ENCODE results near the gene VPS51. TPM values are rescaled to one million over a fixed set of nuclear protein-coding genes. Genes with fewer than 3 reads are reported as not detected.

The VPS51 gene
- total and polyA plus RNA-seq, 10 of the 15 experiments (the other 5 are each of a cell fraction or from before 2014, with no cell fraction given): 1.5 to 279 (median 53.2) TPM

DNA sequence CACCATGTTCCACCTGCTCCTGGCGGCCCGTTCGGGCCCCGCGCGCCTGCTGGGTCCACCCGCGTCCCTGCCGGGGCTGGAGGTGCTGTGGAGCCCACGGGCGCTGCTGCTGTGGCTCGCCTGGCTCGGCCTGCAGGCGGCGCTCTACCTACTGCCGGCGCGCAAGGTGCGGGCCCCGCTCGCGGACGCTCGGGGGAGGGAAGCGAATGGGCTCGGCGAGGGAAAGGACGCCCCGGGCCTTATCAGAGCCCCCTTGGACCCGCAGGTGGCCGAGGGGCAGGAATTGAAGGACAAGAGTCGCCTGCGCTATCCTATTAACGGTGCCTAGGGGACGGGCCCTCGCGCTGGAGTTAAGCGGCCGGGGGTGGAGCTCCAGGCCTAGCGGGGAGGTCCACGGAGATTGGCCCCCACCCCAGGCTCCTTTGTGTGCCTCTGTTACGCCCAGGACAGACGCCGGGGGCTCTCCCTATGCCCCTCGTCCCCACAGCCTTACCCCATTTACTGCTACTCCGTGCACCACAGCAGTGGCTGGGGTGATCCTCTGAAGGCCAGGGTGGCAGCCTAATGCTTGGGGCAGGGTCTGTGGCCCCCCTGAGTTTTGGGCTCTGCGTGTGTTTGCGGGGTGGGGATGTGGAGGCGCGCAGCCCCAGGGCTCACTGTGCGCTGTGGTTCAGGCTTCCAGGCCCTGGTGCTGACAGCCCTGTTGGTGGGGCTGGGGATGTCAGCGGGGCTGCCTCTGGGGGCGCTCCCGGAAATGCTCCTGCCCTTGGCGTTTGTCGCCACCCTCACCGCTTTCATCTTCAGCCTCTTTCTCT is 16.7 kb downstream of the VPS51 start (continued):
- TF ChIP-seq, protein P1, sequence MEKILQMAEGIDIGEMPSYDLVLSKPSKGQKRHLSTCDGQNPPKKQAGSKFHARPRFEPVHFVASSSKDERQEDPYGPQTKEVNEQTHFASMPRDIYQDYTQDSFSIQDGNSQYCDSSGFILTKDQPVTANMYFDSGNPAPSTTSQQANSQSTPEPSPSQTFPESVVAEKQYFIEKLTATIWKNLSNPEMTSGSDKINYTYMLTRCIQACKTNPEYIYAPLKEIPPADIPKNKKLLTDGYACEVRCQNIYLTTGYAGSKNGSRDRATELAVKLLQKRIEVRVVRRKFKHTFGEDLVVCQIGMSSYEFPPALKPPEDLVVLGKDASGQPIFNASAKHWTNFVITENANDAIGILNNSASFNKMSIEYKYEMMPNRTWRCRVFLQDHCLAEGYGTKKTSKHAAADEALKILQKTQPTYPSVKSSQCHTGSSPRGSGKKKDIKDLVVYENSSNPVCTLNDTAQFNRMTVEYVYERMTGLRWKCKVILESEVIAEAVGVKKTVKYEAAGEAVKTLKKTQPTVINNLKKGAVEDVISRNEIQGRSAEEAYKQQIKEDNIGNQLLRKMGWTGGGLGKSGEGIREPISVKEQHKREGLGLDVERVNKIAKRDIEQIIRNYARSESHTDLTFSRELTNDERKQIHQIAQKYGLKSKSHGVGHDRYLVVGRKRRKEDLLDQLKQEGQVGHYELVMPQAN (conservative IDR thresholded peaks at IDR 0.05): peak; percentile 81
- peak; percentile 11; the same call in 1 of the 3 replicates for TF ChIP-seq POU2F2 (IDR thresholded peaks at IDR 0.05; ENCODE audit: borderline replicate concordance, low read depth, low read length)
- TF ChIP-seq MXI1 (IDR thresholded peaks at IDR 0.05; ENCODE audit: low read depth, low read length): peak; percentile 42; the same call in 1 of the 2 replicates
- TF ChIP-seq, protein P2, sequence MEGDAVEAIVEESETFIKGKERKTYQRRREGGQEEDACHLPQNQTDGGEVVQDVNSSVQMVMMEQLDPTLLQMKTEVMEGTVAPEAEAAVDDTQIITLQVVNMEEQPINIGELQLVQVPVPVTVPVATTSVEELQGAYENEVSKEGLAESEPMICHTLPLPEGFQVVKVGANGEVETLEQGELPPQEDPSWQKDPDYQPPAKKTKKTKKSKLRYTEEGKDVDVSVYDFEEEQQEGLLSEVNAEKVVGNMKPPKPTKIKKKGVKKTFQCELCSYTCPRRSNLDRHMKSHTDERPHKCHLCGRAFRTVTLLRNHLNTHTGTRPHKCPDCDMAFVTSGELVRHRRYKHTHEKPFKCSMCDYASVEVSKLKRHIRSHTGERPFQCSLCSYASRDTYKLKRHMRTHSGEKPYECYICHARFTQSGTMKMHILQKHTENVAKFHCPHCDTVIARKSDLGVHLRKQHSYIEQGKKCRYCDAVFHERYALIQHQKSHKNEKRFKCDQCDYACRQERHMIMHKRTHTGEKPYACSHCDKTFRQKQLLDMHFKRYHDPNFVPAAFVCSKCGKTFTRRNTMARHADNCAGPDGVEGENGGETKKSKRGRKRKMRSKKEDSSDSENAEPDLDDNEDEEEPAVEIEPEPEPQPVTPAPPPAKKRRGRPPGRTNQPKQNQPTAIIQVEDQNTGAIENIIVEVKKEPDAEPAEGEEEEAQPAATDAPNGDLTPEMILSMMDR (IDR thresholded peaks at IDR 0.05 in 2 of 3, conservative IDR thresholded peaks at IDR 0.05 in 1 of 3; ENCODE audit: control insufficient read depth in 2 of 3, extremely low read depth in 1 of 3, insufficient read depth in 1 of 3, low read depth in 3 of 3, low read length in 3 of 3): peak; percentile 77 to 89 (median 88)
- TF ChIP-seq STAT1 (conservative IDR thresholded peaks at IDR 0.05): no peak
- TF ChIP-seq DPF2 (IDR thresholded peaks at IDR 0.05): peak; percentile 71
- 0 out of 2 replicates have a peak, but pooled peaks have one; percentile 31 for TF ChIP-seq NBN (IDR thresholded peaks at IDR 0.05)
- TF ChIP-seq MYC (IDR thresholded peaks at IDR 0.05; ENCODE audit: insufficient read depth, insufficient read length, insufficient replicate concordance, low read length, severe bottlenecking): no peak
- peak; percentile 38 for TF ChIP-seq POLR2A (IDR thresholded peaks at IDR 0.05; ENCODE audit: low read depth, low read length)
- peak; percentile 18; the same call in 1 of the 2 replicates for TF ChIP-seq TCF12 (IDR thresholded peaks at IDR 0.05; ENCODE audit: low read depth, low read length)
- TF ChIP-seq TAF1 (IDR thresholded peaks at IDR 0.05; ENCODE audit: borderline replicate concordance, low read depth, low read length): no peak
- TF ChIP-seq FOXM1 (IDR thresholded peaks at IDR 0.05; ENCODE audit: low read depth, low read length): no peak
- peak; percentile 87 for TF ChIP-seq HDGF (IDR thresholded peaks at IDR 0.05)
- no peak for TF ChIP-seq HCFC1 (IDR thresholded peaks at IDR 0.05; ENCODE audit: low read length)
- TF ChIP-seq NR2F1 (conservative IDR thresholded peaks at IDR 0.05): 0 out of 2 replicates have a peak, but pooled peaks have one; percentile 12
- TF ChIP-seq, protein P3, sequence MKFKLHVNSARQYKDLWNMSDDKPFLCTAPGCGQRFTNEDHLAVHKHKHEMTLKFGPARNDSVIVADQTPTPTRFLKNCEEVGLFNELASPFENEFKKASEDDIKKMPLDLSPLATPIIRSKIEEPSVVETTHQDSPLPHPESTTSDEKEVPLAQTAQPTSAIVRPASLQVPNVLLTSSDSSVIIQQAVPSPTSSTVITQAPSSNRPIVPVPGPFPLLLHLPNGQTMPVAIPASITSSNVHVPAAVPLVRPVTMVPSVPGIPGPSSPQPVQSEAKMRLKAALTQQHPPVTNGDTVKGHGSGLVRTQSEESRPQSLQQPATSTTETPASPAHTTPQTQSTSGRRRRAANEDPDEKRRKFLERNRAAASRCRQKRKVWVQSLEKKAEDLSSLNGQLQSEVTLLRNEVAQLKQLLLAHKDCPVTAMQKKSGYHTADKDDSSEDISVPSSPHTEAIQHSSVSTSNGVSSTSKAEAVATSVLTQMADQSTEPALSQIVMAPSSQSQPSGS (IDR thresholded peaks at IDR 0.05; ENCODE audit: low read length): no peak
- TF ChIP-seq, protein P4, sequence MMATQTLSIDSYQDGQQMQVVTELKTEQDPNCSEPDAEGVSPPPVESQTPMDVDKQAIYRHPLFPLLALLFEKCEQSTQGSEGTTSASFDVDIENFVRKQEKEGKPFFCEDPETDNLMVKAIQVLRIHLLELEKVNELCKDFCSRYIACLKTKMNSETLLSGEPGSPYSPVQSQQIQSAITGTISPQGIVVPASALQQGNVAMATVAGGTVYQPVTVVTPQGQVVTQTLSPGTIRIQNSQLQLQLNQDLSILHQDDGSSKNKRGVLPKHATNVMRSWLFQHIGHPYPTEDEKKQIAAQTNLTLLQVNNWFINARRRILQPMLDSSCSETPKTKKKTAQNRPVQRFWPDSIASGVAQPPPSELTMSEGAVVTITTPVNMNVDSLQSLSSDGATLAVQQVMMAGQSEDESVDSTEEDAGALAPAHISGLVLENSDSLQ (IDR thresholded peaks at IDR 0.05): peak; percentile 55; the same call in 1 of the 2 replicates
- TF ChIP-seq, protein P5, sequence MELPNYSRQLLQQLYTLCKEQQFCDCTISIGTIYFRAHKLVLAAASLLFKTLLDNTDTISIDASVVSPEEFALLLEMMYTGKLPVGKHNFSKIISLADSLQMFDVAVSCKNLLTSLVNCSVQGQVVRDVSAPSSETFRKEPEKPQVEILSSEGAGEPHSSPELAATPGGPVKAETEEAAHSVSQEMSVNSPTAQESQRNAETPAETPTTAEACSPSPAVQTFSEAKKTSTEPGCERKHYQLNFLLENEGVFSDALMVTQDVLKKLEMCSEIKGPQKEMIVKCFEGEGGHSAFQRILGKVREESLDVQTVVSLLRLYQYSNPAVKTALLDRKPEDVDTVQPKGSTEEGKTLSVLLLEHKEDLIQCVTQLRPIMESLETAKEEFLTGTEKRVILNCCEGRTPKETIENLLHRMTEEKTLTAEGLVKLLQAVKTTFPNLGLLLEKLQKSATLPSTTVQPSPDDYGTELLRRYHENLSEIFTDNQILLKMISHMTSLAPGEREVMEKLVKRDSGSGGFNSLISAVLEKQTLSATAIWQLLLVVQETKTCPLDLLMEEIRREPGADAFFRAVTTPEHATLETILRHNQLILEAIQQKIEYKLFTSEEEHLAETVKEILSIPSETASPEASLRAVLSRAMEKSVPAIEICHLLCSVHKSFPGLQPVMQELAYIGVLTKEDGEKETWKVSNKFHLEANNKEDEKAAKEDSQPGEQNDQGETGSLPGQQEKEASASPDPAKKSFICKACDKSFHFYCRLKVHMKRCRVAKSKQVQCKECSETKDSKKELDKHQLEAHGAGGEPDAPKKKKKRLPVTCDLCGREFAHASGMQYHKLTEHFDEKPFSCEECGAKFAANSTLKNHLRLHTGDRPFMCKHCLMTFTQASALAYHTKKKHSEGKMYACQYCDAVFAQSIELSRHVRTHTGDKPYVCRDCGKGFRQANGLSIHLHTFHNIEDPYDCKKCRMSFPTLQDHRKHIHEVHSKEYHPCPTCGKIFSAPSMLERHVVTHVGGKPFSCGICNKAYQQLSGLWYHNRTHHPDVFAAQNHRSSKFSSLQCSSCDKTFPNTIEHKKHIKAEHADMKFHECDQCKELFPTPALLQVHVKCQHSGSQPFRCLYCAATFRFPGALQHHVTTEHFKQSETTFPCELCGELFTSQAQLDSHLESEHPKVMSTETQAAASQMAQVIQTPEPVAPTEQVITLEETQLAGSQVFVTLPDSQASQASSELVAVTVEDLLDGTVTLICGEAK (IDR thresholded peaks at IDR 0.05; ENCODE audit: borderline replicate concordance): peak; percentile 17; the same call in 1 of the 2 replicates
- TF ChIP-seq RB1 (IDR thresholded peaks at IDR 0.05; ENCODE audit: borderline replicate concordance): peak; percentile 38; the same call in 1 of the 2 replicates

Data from GM12878 (cell line).